HG03139 (cell line): ENCODE data around the gene CCDC74B.
"Not testable (repeated sequence)": the region's sequence is repeated elsewhere in the genome, so short reads cannot be mapped to it uniquely, and the experiment has no call there.

Experiments used
- ATAC-seq: cut with Tn5 transposase; IDR thresholded peaks from one replicate; pipeline ENCODE4 v1.9.1; 2021; ENCODE audit not compliant: unreplicated experiment

The CCDC74B gene

GRCh38 chr2:130120924-130121323 lies 24.0 kb downstream of the CCDC74B start:
- not testable (repeated sequence) for ATAC-seq

GRCh38 chr2:130102597-130103363 lies 42.1 kb downstream of the CCDC74B start:
- not testable (repeated sequence) for ATAC-seq
